Astrocyte of the spinal cord (primary cell): ENCODE measurements around the gene GABBR2.

Source experiments
- DNase-seq: peaks from one replicate; pipeline ENCODE4 v3.0.0; 2011; ENCODE audit warnings: low read depth, low spot score
- H3K4me3 ChIP-seq: 2 replicates; pipeline ENCODE4 v1.5.1; 2011; ENCODE audit warnings: low read depth, mild to moderate bottlenecking, low read length, moderate library complexity
- CTCF ChIP-seq: IDR thresholded peaks from 2 replicates; pipeline ENCODE4 v1.5.1; 2012; ENCODE audit warnings: low read depth, mild to moderate bottlenecking, low read length, inconsistent platforms
- in situ Hi-C: cut with HindIII; loops from 2 replicates; pipeline ENCODE4 v1.10.0; 2017; ENCODE audit warnings: low sequenced_read_pairs

The GABBR2 gene

GRCh38 chr9:98709968-98710965 lies 1.5 kb upstream of the GABBR2 start:
- TF ChIP-seq CTCF = no peak
- in situ Hi-C loops = no loop called here
- DNase-seq = peak; percentile 53
- H3K4me3 ChIP-seq = no peak overlapping the region

GRCh38 chr9:98708103-98708932 lies 417 bp downstream of the GABBR2 start:
- TF ChIP-seq CTCF = no peak
- no peak for DNase-seq
- in situ Hi-C loops = no loop called here
- no peak overlapping the region for H3K4me3 ChIP-seq

- in situ Hi-C loops = no loop called here
- peak; percentile 73 for TF ChIP-seq CTCF
- peak overlapping the region; percentile 6 for H3K4me3 ChIP-seq
- peak; percentile 70 for DNase-seq
Measured at GRCh38 chr9:98707166-98708102, 1.3 kb downstream of the GABBR2 start.

- in situ Hi-C loops = no loop called here
- DNase-seq = no peak
- H3K4me3 ChIP-seq = no peak overlapping the region
- TF ChIP-seq CTCF = no peak
Measured at GRCh38 chr9:98706651-98707165, 2.0 kb downstream of the GABBR2 start.

GRCh38 chr9:98702835-98703380 lies 5.8 kb downstream of the GABBR2 start:
- in situ Hi-C loops = no loop called here
- H3K4me3 ChIP-seq = no peak overlapping the region
- DNase-seq = no peak
- no peak for TF ChIP-seq CTCF
